Stomach (tissue), 4 donors: ENCODE results near the gene PXYLP1.
A peak's percentile ranks its signal among the peaks of the same experiment; 100 is the strongest.

Source experiments
- POLR2AphosphoS5 ChIP-seq, 3 donors: sonication (generic); formaldehyde crosslinking; IDR thresholded peaks; one replicate each; pipeline ENCODE4 v1.6.1; 2016; ENCODE audit warnings: antibody characterized with exemption in 3 of 3
- TF ChIP-seq, protein P1 (sequence below), 7 experiments: fragments of 450-650 bp in 4 of 7; fragments of 200-600 bp in 3 of 7; sonication (generic) in 3 of 7; IDR thresholded peaks; one replicate each; pipeline ENCODE4 v1.5.1; 2016 to 2019; ENCODE audit warnings: antibody characterized with exemption in 7 of 7, control low read depth in 2 of 7, mild to moderate bottlenecking in 1 of 7

DNA sequence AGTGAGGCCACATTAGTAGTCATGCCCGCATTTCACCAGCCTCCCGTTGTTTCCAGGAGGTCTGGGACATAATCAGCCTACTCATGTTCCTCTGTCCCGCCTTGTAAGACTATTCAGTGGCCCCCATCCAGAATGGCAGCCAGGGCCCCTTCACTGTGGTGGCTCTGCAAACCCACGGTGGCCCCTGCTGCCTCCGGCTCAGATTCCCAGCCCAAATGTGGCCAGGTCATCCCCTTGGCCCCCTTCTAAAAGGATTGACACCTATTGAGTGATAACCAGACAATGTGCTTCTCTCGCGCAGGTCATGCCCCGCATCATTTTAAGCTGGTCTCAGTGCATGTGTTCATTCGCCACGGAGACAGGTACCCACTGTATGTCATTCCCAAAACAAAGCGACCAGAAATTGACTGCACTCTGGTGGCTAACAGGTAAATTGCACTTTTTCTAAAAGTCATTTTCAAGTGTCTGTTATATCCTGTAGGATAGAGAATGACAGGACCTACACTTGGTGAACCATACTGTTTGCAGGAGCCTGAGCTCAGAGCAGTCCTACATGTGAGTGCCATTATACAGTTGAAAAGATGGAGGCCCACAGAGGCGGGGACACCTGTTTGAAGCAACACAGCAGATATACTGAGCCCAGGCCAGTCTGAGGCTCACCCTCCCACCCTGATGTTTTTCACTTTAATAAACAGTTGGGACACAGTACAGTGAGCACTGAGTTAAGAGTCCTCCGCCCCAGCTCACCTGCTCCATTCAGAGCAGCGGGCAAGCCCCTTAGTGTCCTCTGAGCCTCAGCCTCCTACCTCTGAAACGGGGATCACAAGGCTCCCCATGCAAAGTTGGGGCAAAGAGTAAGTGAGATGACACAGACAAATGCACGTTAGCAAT is 47.7 kb downstream of the PXYLP1 start:
- TF ChIP-seq, protein P1, sequence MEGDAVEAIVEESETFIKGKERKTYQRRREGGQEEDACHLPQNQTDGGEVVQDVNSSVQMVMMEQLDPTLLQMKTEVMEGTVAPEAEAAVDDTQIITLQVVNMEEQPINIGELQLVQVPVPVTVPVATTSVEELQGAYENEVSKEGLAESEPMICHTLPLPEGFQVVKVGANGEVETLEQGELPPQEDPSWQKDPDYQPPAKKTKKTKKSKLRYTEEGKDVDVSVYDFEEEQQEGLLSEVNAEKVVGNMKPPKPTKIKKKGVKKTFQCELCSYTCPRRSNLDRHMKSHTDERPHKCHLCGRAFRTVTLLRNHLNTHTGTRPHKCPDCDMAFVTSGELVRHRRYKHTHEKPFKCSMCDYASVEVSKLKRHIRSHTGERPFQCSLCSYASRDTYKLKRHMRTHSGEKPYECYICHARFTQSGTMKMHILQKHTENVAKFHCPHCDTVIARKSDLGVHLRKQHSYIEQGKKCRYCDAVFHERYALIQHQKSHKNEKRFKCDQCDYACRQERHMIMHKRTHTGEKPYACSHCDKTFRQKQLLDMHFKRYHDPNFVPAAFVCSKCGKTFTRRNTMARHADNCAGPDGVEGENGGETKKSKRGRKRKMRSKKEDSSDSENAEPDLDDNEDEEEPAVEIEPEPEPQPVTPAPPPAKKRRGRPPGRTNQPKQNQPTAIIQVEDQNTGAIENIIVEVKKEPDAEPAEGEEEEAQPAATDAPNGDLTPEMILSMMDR (IDR thresholded peaks at IDR 0.05), result peak in 5 of 7 experiments; percentile 31 to 69 (median 55)
- TF ChIP-seq POLR2AphosphoS5 (IDR thresholded peaks at IDR 0.05), result no peak
